NT2/D1 (cell line): Measurements from ENCODE around the gene PDE9A.

Experiments
- DNase-seq: peaks from one replicate; pipeline ENCODE4 v3.0.0-alpha.2; 2011; ENCODE audit warnings: low read depth, low spot score
- H3K27me3 ChIP-seq: 2 replicates; pipeline ENCODE4 v1.6.0; 2011; ENCODE audit warnings: mild to moderate bottlenecking; ENCODE audit not compliant: insufficient read length, insufficient read depth
- H3K36me3 ChIP-seq: 2 replicates; pipeline ENCODE4 v1.6.1; 2011; ENCODE audit warnings: mild to moderate bottlenecking, low read length, mixed read lengths; ENCODE audit not compliant: insufficient read depth, insufficient read length
- H3K4me1 ChIP-seq: 2 replicates; pipeline ENCODE4 v1.5.1; 2011; ENCODE audit not compliant: insufficient read depth, insufficient read length
- H3K4me3 ChIP-seq: 2 replicates; pipeline ENCODE4 v1.5.1; 2011; ENCODE audit warnings: low read depth; ENCODE audit not compliant: insufficient read length
- H3K9ac ChIP-seq: 2 replicates; pipeline ENCODE4 v1.6.0; 2011; ENCODE audit warnings: low read depth; ENCODE audit not compliant: insufficient read length
- H3K9me3 ChIP-seq: 2 replicates; pipeline ENCODE4 v1.5.1; 2011; ENCODE audit warnings: mild to moderate bottlenecking, low read length; ENCODE audit not compliant: insufficient read depth
- SUZ12 ChIP-seq: IDR thresholded peaks from 2 replicates; pipeline ENCODE4 v1.6.1; 2011; ENCODE audit not compliant: insufficient read length, insufficient read depth; ENCODE audit errors: extremely low read depth
- YY1 ChIP-seq: IDR thresholded peaks from 2 replicates; pipeline ENCODE4 v1.6.1; 2011; ENCODE audit not compliant: insufficient read length, insufficient read depth
- ZNF274 ChIP-seq: IDR thresholded peaks from 2 replicates; pipeline ENCODE4 v1.6.1; 2011; ENCODE audit warnings: mild to moderate bottlenecking, low read depth, low read length

The PDE9A gene

DNA sequence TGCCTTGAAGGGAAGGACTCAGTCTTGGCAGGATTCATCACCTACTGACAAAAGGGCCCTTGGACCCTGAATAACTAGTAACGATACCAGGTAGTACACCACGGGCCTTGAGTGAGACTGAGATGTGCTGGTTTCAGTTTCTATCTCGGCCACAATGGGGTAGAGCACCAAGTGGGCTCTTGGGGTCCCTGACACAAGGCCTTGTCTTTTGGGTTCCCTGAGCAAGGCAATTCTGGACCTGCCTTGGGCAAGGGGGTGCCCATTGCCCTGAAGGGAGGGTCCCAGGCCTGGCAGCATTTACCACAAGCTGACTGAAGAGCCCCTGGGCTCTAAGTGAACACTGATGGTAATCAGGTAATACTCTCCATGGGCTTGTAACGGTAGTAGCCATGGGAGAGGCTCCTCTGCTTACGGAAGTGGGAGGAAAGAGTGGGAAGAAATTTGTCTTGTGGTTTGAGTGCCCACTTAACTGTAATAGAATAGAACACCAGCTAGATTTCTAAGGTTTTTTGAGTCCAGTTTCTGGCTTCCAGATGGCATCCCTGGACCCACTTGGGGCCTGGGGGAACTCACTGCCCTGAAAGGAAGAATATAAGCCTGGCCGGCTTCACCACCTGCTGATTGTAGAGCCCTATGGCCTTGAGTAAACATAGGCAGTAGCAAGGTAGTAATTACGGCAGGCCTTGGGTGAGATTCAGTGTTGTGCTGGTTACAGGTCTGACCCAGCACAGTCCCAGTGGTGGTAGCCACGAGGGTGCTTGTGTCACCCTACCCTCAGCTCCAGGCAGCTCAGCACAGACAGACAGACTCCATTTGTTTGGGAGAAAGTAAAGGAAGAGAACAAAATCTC lies 167.4 kb downstream of the PDE9A start:
- no peaks in the 10 kb centered on the region for H3K36me3 ChIP-seq
- H3K4me3 ChIP-seq, result no peak overlapping the region
- no peak overlapping the region for H3K9ac ChIP-seq
- H3K4me1 ChIP-seq, result peaks cover 3% of the 10 kb centered on the region
- peaks cover 9% of the 10 kb centered on the region for H3K27me3 ChIP-seq
- no peak for DNase-seq
- TF ChIP-seq YY1 (no peak), SUZ12 (no peak), ZNF274 (no peak)
- H3K9me3 ChIP-seq, result peaks cover 42% of the 10 kb centered on the region
